HUES64 (cell line): ENCODE measurements around the gene ALPG.

ENCODE experiments used
- H3K27ac ChIP-seq: 2 replicates; pipeline ENCODE4 v1.7.0; 2013; ENCODE audit warnings: low read depth, low read length, inconsistent platforms
- H3K27me3 ChIP-seq: 2 replicates; pipeline ENCODE4 v1.6.1; 2013; ENCODE audit warnings: mild to moderate bottlenecking, low read length; ENCODE audit not compliant: insufficient read depth
- H3K36me3 ChIP-seq: 2 replicates; pipeline ENCODE4 v1.6.1; 2013; ENCODE audit warnings: mild to moderate bottlenecking, low read length; ENCODE audit not compliant: insufficient read depth
- H3K4me1 ChIP-seq: 2 replicates; pipeline ENCODE4 v1.6.1; 2013; ENCODE audit warnings: mild to moderate bottlenecking, low read length, moderate library complexity; ENCODE audit not compliant: insufficient read depth
- H3K4me3 ChIP-seq: 2 replicates; pipeline ENCODE4 v1.5.1; 2013; ENCODE audit warnings: mild to moderate bottlenecking, low read length, moderate library complexity
- H3K9ac ChIP-seq: 2 replicates; pipeline ENCODE4 v1.6.1; 2013; ENCODE audit warnings: mild to moderate bottlenecking, low read depth, low read length
- H3K9me3 ChIP-seq: 2 replicates; pipeline ENCODE4 v1.6.1; 2013; ENCODE audit warnings: low read depth, low read length; ENCODE audit not compliant: insufficient read depth
- WGBS: fragments of 150-250, 120-280 bp; methylation state at CpG from one replicate; pipeline ENCODE4 v1.1.7; 2013; ENCODE audit warnings: missing lambda C conversion rate; 5-methylcytosine and 5-hydroxymethylcytosine counted together

ALPG gene

DNA sequence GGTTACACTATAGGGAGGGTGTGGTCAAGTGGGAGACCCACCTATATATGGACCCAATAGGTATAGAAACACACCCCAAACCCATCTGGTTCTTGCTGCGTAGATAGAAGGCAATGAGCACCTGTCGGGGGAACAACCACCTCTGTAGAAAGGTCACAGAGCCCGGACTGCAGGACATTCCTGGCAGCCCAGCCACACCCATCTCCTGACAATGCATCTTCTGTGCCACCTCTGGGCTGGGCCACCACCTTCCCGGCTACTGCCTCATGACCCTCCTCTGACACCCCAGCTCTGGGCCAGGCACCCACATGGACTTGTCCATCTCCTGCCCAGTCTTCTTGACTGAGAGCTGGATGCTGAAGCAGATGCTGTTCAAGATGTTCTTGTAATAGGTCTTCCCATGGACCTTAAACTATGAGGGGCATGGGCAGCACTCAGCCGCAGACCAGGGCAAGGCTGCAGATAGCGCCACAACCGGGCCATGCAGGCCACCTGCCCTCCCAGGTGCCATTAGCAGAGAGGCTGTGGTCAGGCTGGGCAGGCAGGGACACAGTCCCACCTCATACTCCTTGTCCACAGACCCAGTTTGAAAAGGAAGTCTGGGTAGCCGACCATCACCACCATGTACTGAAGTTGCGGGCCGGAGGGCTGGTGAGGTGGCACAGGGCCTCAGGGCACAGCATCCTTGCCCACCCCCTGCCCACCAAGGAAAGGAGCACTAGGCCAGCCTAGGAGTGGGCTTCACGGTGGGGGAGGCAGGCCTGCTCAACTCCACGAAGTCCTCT is 9.3 kb downstream of the ALPG start:
- Histone ChIP-seq H3K27me3 (peaks cover 38% of the 10 kb centered on the region), H3K4me3 (no peak overlapping the region), H3K9me3 (no peaks in the 10 kb centered on the region), H3K36me3 (peaks cover 29% of the 10 kb centered on the region), H3K27ac (no peak overlapping the region), H3K4me1 (0 out of 2 replicates have a peak, but pooled peaks cover 3% of the 10 kb centered on the region), H3K9ac (no peak overlapping the region)
- WGBS, result 95% methylated on average over 12 of the region's 12 CpGs

DNA sequence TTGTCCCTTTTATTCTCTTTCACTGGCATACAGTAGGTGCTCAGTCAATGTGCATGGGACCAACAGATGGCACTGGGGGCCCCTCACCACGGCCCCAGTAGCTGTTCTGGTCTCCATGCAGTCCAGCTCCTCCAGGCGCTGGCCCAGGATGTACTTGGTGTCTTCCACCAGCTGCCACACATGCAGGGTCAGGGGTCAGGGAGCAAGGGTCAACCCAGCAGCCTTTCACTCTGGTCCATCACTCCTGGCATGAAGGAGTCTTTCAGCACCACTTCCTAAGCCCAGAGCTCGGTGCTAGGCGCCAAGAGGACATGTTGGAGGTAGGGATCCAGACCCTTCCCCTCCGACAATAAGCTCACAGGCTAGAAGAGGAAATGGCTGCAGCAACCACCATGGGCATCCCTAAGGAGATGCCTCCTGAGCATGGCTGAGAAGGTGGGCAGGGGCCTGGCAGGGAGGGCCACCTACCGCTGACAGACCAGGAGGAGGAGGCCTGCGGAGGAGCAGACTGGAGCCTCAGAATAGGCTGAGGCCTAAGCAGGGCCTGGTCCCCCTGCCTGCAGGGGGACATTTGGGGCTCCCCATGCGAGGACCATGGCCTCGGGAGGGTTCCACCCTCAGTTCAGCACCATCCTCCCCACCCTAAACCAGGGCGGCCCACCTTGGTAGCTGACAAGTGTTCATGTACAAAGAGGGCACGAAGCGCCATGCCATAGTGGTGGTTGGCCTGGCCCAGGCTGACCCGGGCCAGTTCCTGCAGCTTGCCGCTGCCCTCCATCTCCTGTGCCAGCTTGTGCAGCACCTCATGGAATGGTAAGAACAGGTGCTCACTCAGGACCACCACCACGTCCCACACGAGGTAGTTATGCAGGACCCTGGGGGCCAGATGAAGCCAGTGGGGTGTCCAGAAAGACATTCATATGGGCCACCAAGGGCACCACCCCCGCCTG is 10.2 kb downstream of the ALPG start:
- no peak overlapping the region for H3K27ac ChIP-seq
- peaks cover 8% of the 10 kb centered on the region for H3K4me1 ChIP-seq
- H3K27me3 ChIP-seq, result peaks cover 47% of the 10 kb centered on the region
- H3K9ac ChIP-seq, result no peak overlapping the region
- no peaks in the 10 kb centered on the region for H3K9me3 ChIP-seq
- H3K4me3 ChIP-seq, result no peak overlapping the region
- peaks cover 29% of the 10 kb centered on the region for H3K36me3 ChIP-seq
- WGBS, result 95% methylated on average over 17 of the region's 17 CpGs

DNA sequence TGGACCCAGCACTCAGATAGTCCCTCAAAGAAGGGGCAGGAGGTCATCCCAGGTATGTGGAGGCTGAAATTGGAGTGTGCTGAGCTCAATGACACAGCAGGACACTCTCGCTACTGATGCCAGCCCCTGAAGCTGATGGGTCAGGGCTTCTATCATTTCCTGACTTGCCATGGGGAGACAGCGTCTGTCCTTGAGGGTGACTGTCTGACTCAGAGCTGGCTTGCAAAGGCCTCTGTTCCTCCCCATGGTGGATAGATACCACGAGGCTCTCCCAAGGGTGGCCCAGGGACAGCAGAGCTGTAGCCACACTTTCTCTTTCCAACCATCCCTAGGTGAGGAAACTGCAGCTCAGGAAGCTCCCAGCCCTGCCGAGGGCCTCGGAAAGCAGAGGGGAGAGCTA is 10.8 kb downstream of the ALPG start:
- Histone ChIP-seq H3K9ac (no peak overlapping the region), H3K4me1 (peaks cover 15% of the 10 kb centered on the region), H3K4me3 (no peak overlapping the region), H3K27me3 (peaks cover 54% of the 10 kb centered on the region), H3K36me3 (peaks cover 29% of the 10 kb centered on the region), H3K9me3 (no peaks in the 10 kb centered on the region), H3K27ac (no peak overlapping the region)
- WGBS, result 88% methylated on average over 5 of the region's 5 CpGs

DNA sequence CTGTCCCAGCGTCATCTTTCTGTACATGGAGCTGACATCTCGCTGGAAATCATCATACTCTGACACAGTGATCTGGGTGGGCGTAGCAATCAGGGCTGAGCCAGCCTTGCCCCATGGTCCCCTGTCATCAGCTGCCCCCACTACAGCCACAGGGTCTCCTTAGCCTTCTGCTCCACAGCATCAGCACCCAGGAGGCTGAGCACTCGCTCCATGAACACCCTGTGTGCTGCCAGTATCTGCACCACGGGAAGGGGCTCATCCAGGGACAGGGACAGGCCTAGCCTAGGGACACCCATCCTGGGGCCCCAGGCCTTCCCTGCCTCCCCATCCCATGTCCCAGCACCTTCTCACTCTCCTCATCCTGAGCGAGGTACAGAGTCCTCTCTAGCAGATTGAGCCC is 11.4 kb downstream of the ALPG start:
- Histone ChIP-seq H3K4me3 (peak overlapping the region; percentile 75), H3K27me3 (peaks cover 56% of the 10 kb centered on the region), H3K9me3 (no peaks in the 10 kb centered on the region), H3K4me1 (peaks cover 18% of the 10 kb centered on the region), H3K9ac (0 out of 2 replicates have a peak overlapping the region, but pooled peaks have one; percentile 77), H3K27ac (no peak overlapping the region), H3K36me3 (peaks cover 25% of the 10 kb centered on the region)
- WGBS, result 84% methylated on average over 6 of the region's 6 CpGs

DNA sequence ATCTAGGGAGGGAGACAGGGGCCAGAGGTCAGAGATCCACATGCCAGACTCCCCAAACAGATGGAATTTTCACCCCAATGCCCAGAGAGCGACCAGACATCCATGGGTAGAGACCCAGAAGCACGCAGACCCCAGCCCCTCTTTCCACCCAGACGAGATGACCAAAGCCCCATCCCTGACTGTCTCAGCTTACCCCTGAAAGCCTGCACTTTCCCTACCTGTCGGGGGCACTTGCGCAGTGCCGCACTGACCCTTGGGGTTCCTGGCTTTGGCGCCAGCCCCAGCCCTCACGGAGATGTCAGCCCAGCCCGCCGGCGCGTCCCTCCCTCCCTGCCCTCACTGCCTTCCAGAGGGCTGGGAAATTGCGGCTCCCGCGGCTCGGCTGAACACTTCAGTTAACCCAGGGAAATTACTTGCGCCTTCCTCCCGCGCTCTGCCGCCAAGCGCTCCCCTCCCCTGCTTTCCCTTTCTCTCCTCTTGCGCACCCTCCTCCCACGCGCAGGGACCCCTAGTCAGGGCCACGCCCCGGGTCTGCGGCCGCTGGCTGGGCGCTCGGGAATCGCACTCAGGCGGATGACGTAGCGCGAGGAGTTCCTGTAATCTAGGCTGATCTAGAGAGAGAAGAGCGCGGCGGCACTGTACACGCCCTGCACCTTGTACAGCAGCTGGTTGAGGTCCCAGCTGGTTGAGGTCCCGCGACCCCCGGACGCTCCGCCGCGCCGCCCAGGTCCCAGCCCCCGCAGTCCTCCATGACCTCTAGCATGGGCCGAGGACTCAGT is 12.0 kb downstream of the ALPG start:
- Histone ChIP-seq H3K9me3 (no peaks in the 10 kb centered on the region), H3K27me3 (peaks cover 56% of the 10 kb centered on the region), H3K36me3 (peaks cover 25% of the 10 kb centered on the region), H3K4me3 (peak overlapping the region; percentile 75), H3K9ac (peak overlapping the region; percentile 77), H3K4me1 (peaks cover 18% of the 10 kb centered on the region), H3K27ac (no peak overlapping the region)
- WGBS, result 5% methylated on average over 49 of the region's 49 CpGs

DNA sequence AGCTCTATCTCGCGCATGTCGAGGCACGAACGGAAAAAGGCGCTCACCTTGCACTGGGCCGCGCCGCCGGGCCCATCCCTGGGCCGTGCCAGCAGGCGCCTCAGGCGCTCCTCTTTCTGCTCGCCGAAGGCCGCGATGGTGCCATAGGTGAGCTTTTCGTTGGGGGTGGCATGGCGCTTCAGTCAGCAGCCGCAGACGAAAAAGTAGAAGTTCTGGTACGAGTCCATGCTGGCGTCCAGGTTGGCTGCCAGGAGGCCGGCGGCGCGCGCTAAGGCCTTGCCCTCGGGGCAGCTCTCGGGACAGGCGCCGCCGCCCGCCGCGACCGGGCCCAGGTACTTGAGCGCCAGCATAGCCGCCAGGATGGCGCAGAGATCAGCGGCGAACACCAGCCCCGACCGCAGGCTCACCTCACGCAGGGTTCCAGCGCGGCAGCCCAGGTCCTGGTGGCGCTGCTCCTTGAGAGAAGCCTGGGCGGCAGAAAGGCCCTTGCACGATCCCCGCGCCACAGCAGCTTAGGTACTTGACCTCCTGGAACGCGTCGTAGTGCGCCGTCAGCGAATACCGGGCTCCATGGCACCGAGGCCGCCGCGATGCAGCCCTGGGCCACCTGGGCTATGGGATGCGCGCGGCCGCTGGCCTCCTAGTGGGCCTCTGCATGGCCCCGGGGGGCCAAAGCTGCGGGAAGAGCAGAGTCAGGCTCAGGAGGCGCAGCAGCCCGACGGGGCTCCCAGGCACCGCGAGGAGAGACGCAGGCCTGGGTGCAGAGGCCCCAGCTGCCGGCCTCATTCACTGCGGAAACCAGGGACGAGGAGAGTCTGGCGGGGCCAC is 12.8 kb downstream of the ALPG start:
- H3K9ac ChIP-seq, result peak overlapping the region; percentile 77
- H3K36me3 ChIP-seq, result peaks cover 25% of the 10 kb centered on the region
- H3K9me3 ChIP-seq, result no peaks in the 10 kb centered on the region
- peaks cover 56% of the 10 kb centered on the region for H3K27me3 ChIP-seq
- peak overlapping the region; percentile 75 for H3K4me3 ChIP-seq
- H3K27ac ChIP-seq, result peak overlapping the region; percentile 13; the same call in 1 of the 2 replicates
- WGBS, result 2% methylated on average over 79 of the region's 79 CpGs
- peaks cover 26% of the 10 kb centered on the region for H3K4me1 ChIP-seq

DNA sequence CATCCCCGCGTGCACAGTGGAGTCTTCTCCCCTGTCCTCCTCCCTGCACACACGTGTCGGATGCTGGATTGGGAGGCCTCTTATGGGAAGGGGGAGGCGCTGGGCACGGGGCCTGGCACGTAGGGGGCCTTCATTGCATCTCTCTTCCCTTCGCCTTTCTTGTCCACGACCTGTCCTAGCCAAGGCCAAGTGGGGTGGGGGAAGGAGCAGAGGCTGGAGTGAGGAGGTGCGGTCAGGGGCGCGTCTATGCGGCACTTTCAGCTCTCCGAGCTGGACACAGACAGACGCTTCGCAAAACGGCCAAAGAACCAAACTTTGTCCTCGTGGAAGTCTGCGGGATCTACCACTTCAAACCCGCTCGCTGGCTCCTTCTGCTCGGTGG is 13.4 kb downstream of the ALPG start:
- Histone ChIP-seq H3K4me3 (peak overlapping the region; percentile 75), H3K4me1 (peaks cover 32% of the 10 kb centered on the region), H3K36me3 (peaks cover 25% of the 10 kb centered on the region), H3K27ac (peak overlapping the region; percentile 98; the same call in 1 of the 2 replicates), H3K9ac (peak overlapping the region; percentile 77), H3K27me3 (peaks cover 56% of the 10 kb centered on the region), H3K9me3 (no peaks in the 10 kb centered on the region)
- WGBS, result 3% methylated on average over 16 of the region's 22 CpGs

DNA sequence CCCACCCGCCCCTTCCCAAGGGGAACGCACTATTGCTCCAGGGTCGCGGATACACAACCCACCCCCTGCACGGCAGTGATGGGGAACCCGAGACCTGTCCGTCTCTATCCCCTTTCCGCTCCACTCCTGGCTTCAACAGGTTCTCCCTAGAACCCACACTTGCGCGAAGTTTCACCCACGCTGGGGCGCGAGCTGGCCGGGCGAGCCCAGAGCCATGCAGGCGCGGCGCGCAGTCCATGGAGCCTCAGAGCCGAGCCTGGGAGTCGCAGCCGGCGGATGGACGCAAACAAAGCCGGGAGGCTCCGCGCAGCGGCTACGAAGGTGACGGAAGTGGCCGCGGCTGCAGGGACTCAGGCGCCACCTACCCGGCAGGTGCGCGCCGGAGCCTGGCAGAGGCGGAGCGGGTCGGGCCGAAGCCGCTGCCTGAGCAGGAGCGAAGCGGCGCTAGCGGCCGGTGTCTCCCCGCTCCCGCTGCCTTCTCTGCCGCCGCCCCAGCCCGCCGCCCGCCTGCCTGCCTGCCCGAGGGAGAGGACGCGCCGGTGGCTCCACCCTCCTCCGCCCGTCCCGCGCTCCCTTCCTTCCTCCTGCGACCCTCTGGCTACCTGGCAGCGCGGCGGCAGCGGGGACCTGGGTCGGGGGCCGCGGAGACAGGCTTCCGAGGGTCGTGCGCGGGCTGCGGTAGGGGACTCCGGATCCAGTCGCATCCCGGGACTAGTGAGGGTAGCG is 14.0 kb downstream of the ALPG start:
- Histone ChIP-seq H3K9me3 (no peaks in the 10 kb centered on the region), H3K27me3 (peaks cover 56% of the 10 kb centered on the region), H3K36me3 (peaks cover 25% of the 10 kb centered on the region), H3K4me1 (peaks cover 37% of the 10 kb centered on the region), H3K27ac (peak overlapping the region; percentile 98; the same call in 1 of the 2 replicates), H3K9ac (peak overlapping the region; percentile 77), H3K4me3 (peak overlapping the region; percentile 75)
- WGBS, result under 1% methylated on average over 79 of the region's 79 CpGs

DNA sequence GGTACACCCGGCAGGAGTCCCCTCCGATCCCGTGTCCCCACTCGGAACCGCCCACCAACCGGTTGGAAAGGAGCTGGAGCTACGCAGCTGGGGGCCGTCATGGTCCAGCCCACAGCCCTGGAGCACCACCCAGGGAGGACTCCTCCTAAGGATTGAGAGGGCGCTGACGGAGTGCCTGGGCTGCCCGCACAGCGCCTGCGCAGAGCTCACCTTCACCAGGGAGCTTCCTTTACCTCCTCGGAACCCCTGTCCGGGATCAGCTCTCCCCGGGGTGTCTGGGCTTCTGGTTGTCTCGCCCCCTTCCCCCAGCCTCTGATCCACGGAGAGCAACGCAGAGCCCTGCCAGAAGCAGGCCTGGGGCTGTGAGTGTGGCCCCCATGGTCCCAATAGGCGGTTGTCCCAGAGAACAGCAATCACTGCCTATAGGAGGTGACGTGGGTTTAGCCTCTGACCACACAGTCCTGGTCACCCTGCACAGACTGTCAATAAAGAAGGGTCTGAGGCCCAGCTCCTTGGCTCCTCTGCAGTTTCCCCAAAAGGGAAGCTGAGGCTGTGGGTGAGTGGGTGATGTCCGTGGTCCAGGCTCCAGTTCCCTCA is 14.6 kb downstream of the ALPG start:
- H3K27me3 ChIP-seq, result peaks cover 56% of the 10 kb centered on the region
- 23% methylated on average over 22 of the region's 22 CpGs for WGBS

More for the DNA sequence above, 14.6 kb downstream of the ALPG start:
- no peaks in the 10 kb centered on the region for H3K9me3 ChIP-seq
- H3K4me3 ChIP-seq, result peak overlapping the region; percentile 75
- peaks cover 44% of the 10 kb centered on the region for H3K4me1 ChIP-seq
- H3K9ac ChIP-seq, result peak overlapping the region; percentile 77
- H3K36me3 ChIP-seq, result peaks cover 18% of the 10 kb centered on the region; the same call in 1 of the 2 replicates
- H3K27ac ChIP-seq, result peak overlapping the region; percentile 98; the same call in 1 of the 2 replicates
